DOHH2 (cell line): ENCODE measurements around the gene IGFBP1.

Source experiments
- H3F3A ChIP-seq: fragments of 200-600 bp; sonication (generic), shearing (Covaris generic); 2 replicates; pipeline ENCODE4 v1.6.0; 2016; ENCODE audit warnings: antibody characterized with exemption, mild to moderate bottlenecking; ENCODE audit not compliant: control insufficient read depth, insufficient read depth
- H3K27ac ChIP-seq: fragments of 200-600 bp; sonication (generic); 2 replicates; pipeline ENCODE4 v1.5.1; 2014; ENCODE audit warnings: low read depth, mild to moderate bottlenecking, low read length, moderate library complexity
- H3K27me3 ChIP-seq: fragments of 200-600 bp; sonication (generic); 2 replicates; pipeline ENCODE4 v1.6.1; 2014; ENCODE audit warnings: mild to moderate bottlenecking, low read length, mixed read lengths; ENCODE audit not compliant: control insufficient read depth
- H3K36me3 ChIP-seq: fragments of 200-600 bp; sonication (generic); 2 replicates; pipeline ENCODE4 v1.6.1; 2014; ENCODE audit warnings: mild to moderate bottlenecking, low read length, moderate library complexity, mixed read lengths; ENCODE audit not compliant: control insufficient read depth
- H3K4me1 ChIP-seq: fragments of 200-600 bp; sonication (generic); 2 replicates; pipeline ENCODE4 v1.6.1; 2014; ENCODE audit warnings: mild to moderate bottlenecking, low read length, mixed read lengths; ENCODE audit not compliant: control insufficient read depth
- H3K4me2 ChIP-seq: fragments of 200-600 bp; sonication (generic); 2 replicates; pipeline ENCODE4 v1.6.0; 2014; ENCODE audit warnings: mild to moderate bottlenecking, low read length, moderate library complexity
- H3K4me3 ChIP-seq: fragments of 200-600 bp; sonication (generic); 2 replicates; pipeline ENCODE4 v1.5.1; 2014; ENCODE audit warnings: mild to moderate bottlenecking, low read length, mixed read lengths
- H3K79me2 ChIP-seq: fragments of 200-600 bp; sonication (generic); 2 replicates; pipeline ENCODE4 v1.6.1; 2014; ENCODE audit warnings: mild to moderate bottlenecking, low read length, mixed read lengths; ENCODE audit not compliant: control insufficient read depth
- H3K9me2 ChIP-seq: fragments of 200-600 bp; sonication (generic); replicated peaks from 2 replicates; pipeline ENCODE4 v1.6.1; 2014; ENCODE audit warnings: mild to moderate bottlenecking, low read length, mixed read lengths; ENCODE audit not compliant: control insufficient read depth
- H3K9me3 ChIP-seq: fragments of 200-600 bp; sonication (generic); 2 replicates; pipeline ENCODE4 v1.6.1; 2014; ENCODE audit warnings: antibody characterized with exemption, low read length, mixed read lengths; ENCODE audit not compliant: control insufficient read depth, insufficient read depth
- H4K20me1 ChIP-seq: fragments of 200-600 bp; sonication (generic); 2 replicates; pipeline ENCODE4 v1.6.0; 2014; ENCODE audit warnings: low read depth, mild to moderate bottlenecking, antibody characterized with exemption, low read length, moderate library complexity; ENCODE audit not compliant: control insufficient read depth, insufficient read depth
- CTCF ChIP-seq: fragments of 200-600 bp; sonication (generic); IDR thresholded peaks from one replicate; pipeline ENCODE4 v1.5.1; 2014; ENCODE audit warnings: antibody characterized with exemption, mild to moderate bottlenecking, low read depth, low read length; ENCODE audit not compliant: poor library complexity, severe bottlenecking
- EZH2phosphoT487 ChIP-seq: fragments of 200-600 bp; sonication (generic); IDR thresholded peaks from 2 replicates; pipeline ENCODE4 v1.6.1; 2017; ENCODE audit warnings: borderline replicate concordance, mild to moderate bottlenecking, antibody characterized with exemption, low read length, moderate library complexity, mixed read lengths

The IGFBP1 gene

DNA sequence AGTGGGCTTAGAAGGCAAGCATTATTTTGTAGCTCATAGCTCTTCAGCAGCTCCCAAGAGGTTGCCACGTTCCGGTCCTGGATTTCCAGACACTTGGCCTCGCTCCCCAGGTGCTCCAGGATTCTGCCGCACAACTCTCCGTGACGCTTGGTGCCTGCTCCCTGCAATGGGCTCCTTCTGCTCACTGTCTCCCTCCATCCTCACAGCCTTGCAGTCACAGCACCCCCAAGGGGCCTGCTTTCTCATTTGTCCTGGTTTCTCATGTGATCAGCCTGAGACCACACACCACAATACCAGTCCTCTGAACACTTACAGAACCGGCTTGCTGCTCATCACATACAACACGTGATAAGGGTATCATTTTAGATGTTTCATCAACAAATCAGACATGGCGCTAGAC is 23.0 kb downstream of the IGFBP1 start:
- no peaks in the 10 kb centered on the region for H3K9me2 ChIP-seq
- H3K27ac ChIP-seq, result no peak overlapping the region
- no peak overlapping the region for H3K4me2 ChIP-seq
- no peaks in the 10 kb centered on the region for H4K20me1 ChIP-seq
- H3F3A ChIP-seq, result no peaks in the 10 kb centered on the region
- no peaks in the 10 kb centered on the region for H3K79me2 ChIP-seq
- 0 out of 2 replicates have a peak, but pooled peaks cover 6% of the 10 kb centered on the region for H3K27me3 ChIP-seq
- no peaks in the 10 kb centered on the region for H3K9me3 ChIP-seq
- no peaks in the 10 kb centered on the region for H3K4me1 ChIP-seq
- no peaks in the 10 kb centered on the region for H3K36me3 ChIP-seq
- no peak overlapping the region for H3K4me3 ChIP-seq
- TF ChIP-seq EZH2phosphoT487 (no peak), CTCF (no peak)

GRCh38 chr7:45912972-45913371 is 24.7 kb downstream of the IGFBP1 start:
- Histone ChIP-seq H3K4me3 (no peak overlapping the region), H3F3A (no peaks in the 10 kb centered on the region), H3K27me3 (peaks cover 9% of the 10 kb centered on the region), H3K27ac (no peak overlapping the region), H3K9me2 (no peaks in the 10 kb centered on the region), H3K4me1 (no peaks in the 10 kb centered on the region), H3K36me3 (no peaks in the 10 kb centered on the region), H3K9me3 (no peaks in the 10 kb centered on the region), H3K79me2 (no peaks in the 10 kb centered on the region), H3K4me2 (no peak overlapping the region), H4K20me1 (no peaks in the 10 kb centered on the region)
- TF ChIP-seq EZH2phosphoT487 (no peak), CTCF (no peak)

DNA sequence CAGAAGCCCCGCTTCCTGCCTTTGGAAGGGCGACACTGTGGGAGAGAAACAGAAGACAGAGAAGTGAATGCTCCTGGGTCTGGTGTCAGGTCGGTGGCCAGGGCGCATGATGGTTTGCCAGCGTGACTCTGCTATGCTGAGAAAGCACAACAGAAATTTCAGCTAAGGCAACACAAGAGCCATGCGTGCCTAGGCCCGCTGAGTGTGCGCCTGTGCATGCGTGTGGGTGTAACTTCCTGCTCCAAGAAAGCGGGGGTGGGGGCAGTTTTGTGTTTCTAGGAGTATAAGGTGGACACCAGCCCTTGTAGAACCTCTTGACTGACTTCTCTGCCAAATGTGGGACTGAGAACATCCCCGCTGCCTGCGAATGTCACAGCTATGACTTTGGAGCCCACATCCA is 26.6 kb downstream of the IGFBP1 start:
- peaks cover 29% of the 10 kb centered on the region for H3K27me3 ChIP-seq
- no peaks in the 10 kb centered on the region for H3K79me2 ChIP-seq
- TF ChIP-seq CTCF, result no peak
- no peak for TF ChIP-seq EZH2phosphoT487
- H3K36me3 ChIP-seq, result no peaks in the 10 kb centered on the region
- no peaks in the 10 kb centered on the region for H3K9me2 ChIP-seq
- no peak overlapping the region for H3K27ac ChIP-seq
- no peaks in the 10 kb centered on the region for H3K4me1 ChIP-seq
- H4K20me1 ChIP-seq, result no peaks in the 10 kb centered on the region
- no peak overlapping the region for H3K4me3 ChIP-seq
- no peaks in the 10 kb centered on the region for H3F3A ChIP-seq
- H3K4me2 ChIP-seq, result no peak overlapping the region
- H3K9me3 ChIP-seq, result no peaks in the 10 kb centered on the region

DNA sequence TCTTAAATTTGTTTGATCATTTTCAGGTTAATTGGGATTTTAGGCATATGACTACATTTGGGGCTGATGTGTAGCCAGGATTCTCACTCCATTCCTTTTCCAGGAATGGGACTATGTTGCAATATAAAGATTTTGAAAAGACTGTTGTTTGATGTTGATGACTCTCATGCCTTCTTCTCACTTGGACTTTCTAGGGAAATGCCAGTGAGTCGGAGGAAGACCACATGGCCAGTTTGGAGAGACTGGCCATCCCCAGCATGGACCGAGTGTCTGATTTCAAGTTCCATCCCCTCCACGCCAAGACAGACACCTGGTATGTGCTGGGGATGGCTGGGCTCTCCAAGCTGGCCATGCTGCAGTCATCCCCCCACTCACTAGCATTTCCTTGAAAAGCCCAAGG is 27.3 kb downstream of the IGFBP1 start:
- H3K27ac ChIP-seq, result no peak overlapping the region
- no peak overlapping the region for H3K4me3 ChIP-seq
- no peak for TF ChIP-seq CTCF
- no peak for TF ChIP-seq EZH2phosphoT487
- no peaks in the 10 kb centered on the region for H3K36me3 ChIP-seq
- H3K9me2 ChIP-seq, result no peaks in the 10 kb centered on the region
- no peaks in the 10 kb centered on the region for H3F3A ChIP-seq
- H4K20me1 ChIP-seq, result no peaks in the 10 kb centered on the region
- H3K27me3 ChIP-seq, result peaks cover 36% of the 10 kb centered on the region
- no peak overlapping the region for H3K4me2 ChIP-seq
- no peaks in the 10 kb centered on the region for H3K9me3 ChIP-seq
- no peaks in the 10 kb centered on the region for H3K4me1 ChIP-seq
- no peaks in the 10 kb centered on the region for H3K79me2 ChIP-seq
